Trophoblast cell (in vitro differentiated cells and primary cell): ENCODE measurements around the gene RGS7BP.

Source experiments
- DNase-seq, 2 donors: peaks; one replicate each; pipeline ENCODE4 v3.0.0-alpha.2; 2016
- H2AFZ ChIP-seq: 2 replicates; pipeline ENCODE4 v1.6.1; 2013; ENCODE audit warnings: low read length, moderate library complexity, mild to moderate bottlenecking; ENCODE audit not compliant: insufficient read depth, poor library complexity
- H2AK5ac ChIP-seq: 2 replicates; pipeline ENCODE4 v1.6.1; 2013; ENCODE audit warnings: mild to moderate bottlenecking, low read length
- H2BK120ac ChIP-seq: 2 replicates; pipeline ENCODE4 v1.6.1; 2013; ENCODE audit warnings: low read length, mild to moderate bottlenecking, moderate library complexity; ENCODE audit not compliant: insufficient read depth, poor library complexity
- H2BK12ac ChIP-seq: 2 replicates; pipeline ENCODE4 v1.6.1; 2013; ENCODE audit warnings: mild to moderate bottlenecking, low read length, moderate library complexity
- H2BK5ac ChIP-seq: 2 replicates; pipeline ENCODE4 v1.6.1; 2013; ENCODE audit warnings: low read length, low read depth, moderate library complexity, mild to moderate bottlenecking; ENCODE audit not compliant: poor library complexity
- H3K14ac ChIP-seq: 2 replicates; pipeline ENCODE4 v1.6.1; 2013; ENCODE audit warnings: mild to moderate bottlenecking, low read length
- H3K18ac ChIP-seq: 2 replicates; pipeline ENCODE4 v1.6.1; 2013; ENCODE audit warnings: mild to moderate bottlenecking, low read length
- H3K23ac ChIP-seq: 2 replicates; pipeline ENCODE4 v1.6.1; 2013; ENCODE audit warnings: low read length
- H3K27ac ChIP-seq: 2 replicates; pipeline ENCODE4 v1.5.1; 2013; ENCODE audit warnings: low read depth, mild to moderate bottlenecking, inconsistent platforms, low read length, moderate library complexity
- H3K27me3 ChIP-seq: 2 replicates; pipeline ENCODE4 v1.6.1; 2013; ENCODE audit warnings: inconsistent platforms, mild to moderate bottlenecking, low read length, moderate library complexity; ENCODE audit not compliant: insufficient read depth
- H3K36me3 ChIP-seq, 2 experiments: 1 replicate in 1 of 2; 2 replicates in 1 of 2; pipeline ENCODE4 v1.6.1; 2013; ENCODE audit warnings: low read length in 2 of 2, mild to moderate bottlenecking in 2 of 2, moderate library complexity in 1 of 2; ENCODE audit not compliant: insufficient read depth in 2 of 2, control insufficient read depth in 1 of 2
- H3K4ac ChIP-seq: 2 replicates; pipeline ENCODE4 v1.6.1; 2013; ENCODE audit warnings: low read depth, mild to moderate bottlenecking, low read length, moderate library complexity
- H3K4me1 ChIP-seq, 2 experiments: 1 replicate in 1 of 2; 2 replicates in 1 of 2; pipeline ENCODE4 v1.6.1; 2013; ENCODE audit warnings: low read length in 2 of 2, mild to moderate bottlenecking in 2 of 2, moderate library complexity in 1 of 2; ENCODE audit not compliant: insufficient read depth in 2 of 2, control insufficient read depth in 1 of 2
- H3K4me2 ChIP-seq: 2 replicates; pipeline ENCODE4 v1.6.1; 2013; ENCODE audit warnings: inconsistent platforms, mild to moderate bottlenecking, low read length, moderate library complexity
- H3K4me3 ChIP-seq: 2 replicates; pipeline ENCODE4 v1.5.1; 2013; ENCODE audit warnings: mild to moderate bottlenecking, low read depth, low read length, inconsistent platforms
- H3K79me1 ChIP-seq: one replicate; pipeline ENCODE4 v1.6.1; 2013; ENCODE audit warnings: low read length
- H3K79me2 ChIP-seq: 2 replicates; pipeline ENCODE4 v1.6.1; 2013; ENCODE audit warnings: low read length, mild to moderate bottlenecking; ENCODE audit not compliant: control insufficient read depth, insufficient read depth, poor library complexity
- H3K9ac ChIP-seq: 2 replicates; pipeline ENCODE4 v1.6.1; 2013; ENCODE audit warnings: mild to moderate bottlenecking, low read length
- H3K9me3 ChIP-seq: 2 replicates; pipeline ENCODE4 v1.6.1; 2013; ENCODE audit warnings: low read depth, mild to moderate bottlenecking, control low read depth, inconsistent platforms, low read length; ENCODE audit not compliant: insufficient read depth
- H4K12ac ChIP-seq: 2 replicates; pipeline ENCODE4 v1.6.1; 2013; ENCODE audit warnings: low read depth, mild to moderate bottlenecking, low read length, moderate library complexity
- H4K8ac ChIP-seq: 2 replicates; pipeline ENCODE4 v1.6.1; 2013; ENCODE audit warnings: low read depth, mild to moderate bottlenecking, low read length, moderate library complexity
- H4K91ac ChIP-seq: one replicate; pipeline ENCODE4 v1.6.1; 2013; ENCODE audit warnings: low read depth, mild to moderate bottlenecking, low read length, moderate library complexity
- WGBS: extraction: QIAGEN DNeasy Blood & Tissue Kit; methylation state at CpG from one replicate; pipeline ENCODE4 v1.1.7; 2013; ENCODE audit warnings: missing lambda C conversion rate; ENCODE audit not compliant: insufficient read length, insufficient coverage; ENCODE audit errors: extremely low coverage; 5-methylcytosine and 5-hydroxymethylcytosine counted together

RGS7BP gene

GRCh38 chr5:64486163-64486562 lies 19.7 kb upstream of the RGS7BP start:
- Histone ChIP-seq H3K18ac (no peak overlapping the region), H4K8ac (no peak overlapping the region), H3K9ac (no peak overlapping the region), H4K12ac (no peak overlapping the region), H2AK5ac (no peak overlapping the region), H3K79me2 (no peaks in the 10 kb centered on the region), H3K27me3 (no peaks in the 10 kb centered on the region), H3K79me1 (no peaks in the 10 kb centered on the region), H3K4ac (no peak overlapping the region), H3K14ac (no peak overlapping the region), H3K4me3 (no peak overlapping the region), H2AFZ (no peak overlapping the region), H3K36me3 (no peaks in the 10 kb centered on the region), H2BK120ac (no peak overlapping the region), H3K4me1 (peaks cover 5% of the 10 kb centered on the region in 2 experiments), H3K23ac (no peak overlapping the region), H3K9me3 (peaks cover 8% of the 10 kb centered on the region), H3K27ac (no peak overlapping the region), H2BK5ac (no peak overlapping the region), H2BK12ac (no peak overlapping the region), H3K4me2 (no peak overlapping the region), H4K91ac (no peak overlapping the region)
- no CpG with 5 or more reads among the region's 2 CpGs for WGBS
- DNase-seq: no peak

GRCh38 chr5:64487283-64487682 lies 18.5 kb upstream of the RGS7BP start:
- Histone ChIP-seq H3K4me1 (peaks cover 5% of the 10 kb centered on the region in 2 experiments), H2BK5ac (no peak overlapping the region), H3K4ac (no peak overlapping the region), H2BK12ac (no peak overlapping the region), H3K27me3 (no peaks in the 10 kb centered on the region), H4K8ac (no peak overlapping the region), H4K91ac (no peak overlapping the region), H3K9me3 (peaks cover 8% of the 10 kb centered on the region), H2AFZ (no peak overlapping the region), H3K9ac (no peak overlapping the region), H3K36me3 (no peaks in the 10 kb centered on the region), H3K14ac (no peak overlapping the region), H2BK120ac (no peak overlapping the region), H3K79me1 (no peaks in the 10 kb centered on the region), H3K27ac (no peak overlapping the region), H3K4me2 (no peak overlapping the region), H3K23ac (no peak overlapping the region), H2AK5ac (no peak overlapping the region), H3K18ac (no peak overlapping the region), H3K79me2 (no peaks in the 10 kb centered on the region), H3K4me3 (no peak overlapping the region), H4K12ac (no peak overlapping the region)
- peak; percentile 18 to 39 for DNase-seq

- no CpG with 5 or more reads among the region's 5 CpGs for WGBS
- Histone ChIP-seq H2AK5ac (no peak overlapping the region), H3K4ac (no peak overlapping the region), H3K4me2 (no peak overlapping the region), H3K27me3 (no peaks in the 10 kb centered on the region), H3K79me1 (no peaks in the 10 kb centered on the region), H3K27ac (no peak overlapping the region), H3K9ac (no peak overlapping the region), H2BK120ac (no peak overlapping the region), H2BK12ac (no peak overlapping the region), H2AFZ (no peak overlapping the region), H3K9me3 (peaks cover 4% of the 10 kb centered on the region), H4K8ac (no peak overlapping the region), H3K79me2 (no peaks in the 10 kb centered on the region), H2BK5ac (no peak overlapping the region), H4K91ac (no peak overlapping the region), H3K23ac (peak overlapping the region; percentile 10), H4K12ac (no peak overlapping the region), H3K36me3 (no peaks in the 10 kb centered on the region), H3K18ac (no peak overlapping the region), H3K4me1 (peaks cover 5% of the 10 kb centered on the region in 2 experiments), H3K4me3 (no peak overlapping the region), H3K14ac (no peak overlapping the region)
- no peak for DNase-seq
These were observed 16.0 kb upstream of the RGS7BP start for GRCh38 chr5:64489857-64490256.

GRCh38 chr5:64497386-64497785 lies 8.4 kb upstream of the RGS7BP start:
- Histone ChIP-seq H4K91ac (no peak overlapping the region), H3K4me3 (no peak overlapping the region), H3K4ac (no peak overlapping the region)

More at GRCh38 chr5:64497386-64497785, 8.4 kb upstream of the RGS7BP start:
- H3K14ac ChIP-seq: no peak overlapping the region
- H3K27me3 ChIP-seq: no peaks in the 10 kb centered on the region
- H3K23ac ChIP-seq: no peak overlapping the region
- no peak overlapping the region for H2BK5ac ChIP-seq
- no peak overlapping the region for H2AFZ ChIP-seq
- H3K27ac ChIP-seq: no peak overlapping the region
- H3K4me2 ChIP-seq: no peak overlapping the region
- no peaks in the 10 kb centered on the region for H3K9me3 ChIP-seq
- H2BK12ac ChIP-seq: no peak overlapping the region
- H4K8ac ChIP-seq: no peak overlapping the region
- H3K4me1 ChIP-seq: no peaks in the 10 kb centered on the region
- no peak overlapping the region for H2AK5ac ChIP-seq
- peak; percentile 52 to 62 for DNase-seq
- no peaks in the 10 kb centered on the region for H3K79me2 ChIP-seq
- no peak overlapping the region for H3K9ac ChIP-seq
- H2BK120ac ChIP-seq: no peak overlapping the region
- no CpG with 5 or more reads among the region's 2 CpGs for WGBS
- H4K12ac ChIP-seq: no peak overlapping the region
- H3K18ac ChIP-seq: no peak overlapping the region
- H3K79me1 ChIP-seq: no peaks in the 10 kb centered on the region
- no peaks in the 10 kb centered on the region for H3K36me3 ChIP-seq
